ENCODE data around the gene PUM2. TPM values are rescaled to one million over a fixed set of nuclear protein-coding genes. Genes with fewer than 3 reads are reported as not detected.

Gene PUM2
- total and polyA plus RNA-seq, 2 of the 8 experiments (the other 6 are each of a cell fraction or from before 2014, with no cell fraction given), result 46.6 to 114 TPM

- TF ChIP-seq, protein P1, sequence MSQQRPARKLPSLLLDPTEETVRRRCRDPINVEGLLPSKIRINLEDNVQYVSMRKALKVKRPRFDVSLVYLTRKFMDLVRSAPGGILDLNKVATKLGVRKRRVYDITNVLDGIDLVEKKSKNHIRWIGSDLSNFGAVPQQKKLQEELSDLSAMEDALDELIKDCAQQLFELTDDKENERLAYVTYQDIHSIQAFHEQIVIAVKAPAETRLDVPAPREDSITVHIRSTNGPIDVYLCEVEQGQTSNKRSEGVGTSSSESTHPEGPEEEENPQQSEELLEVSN (IDR thresholded peaks at IDR 0.05), result peak; percentile 96
- TF ChIP-seq SP2 (IDR thresholded peaks at IDR 0.05; ENCODE audit: low read length), result no peak
- peak; percentile 97 for TF ChIP-seq MAX (IDR thresholded peaks at IDR 0.05)
- no peak for TF ChIP-seq RXRA (IDR thresholded peaks at IDR 0.05; ENCODE audit: insufficient read depth, low read depth, low read length)
- no peak; the same call in 1 of the 2 replicates for TF ChIP-seq KDM1A (IDR thresholded peaks at IDR 0.05; ENCODE audit: borderline replicate concordance, low read length)
- no peak for TF ChIP-seq EZH2 (IDR thresholded peaks at IDR 0.05; ENCODE audit: low read depth, low read length, severe bottlenecking)
- no peak for TF ChIP-seq CREB1 (IDR thresholded peaks at IDR 0.05)
- TF ChIP-seq POLR2AphosphoS5 (IDR thresholded peaks at IDR 0.05; ENCODE audit: low read depth, low read length), result peak; percentile 93
- TF ChIP-seq CHD7 (IDR thresholded peaks at IDR 0.05; ENCODE audit: insufficient replicate concordance, low read length), result no peak
- TF ChIP-seq POLR2A (IDR thresholded peaks at IDR 0.05; ENCODE audit: control extremely low read depth in 1 of 2, low read depth in 2 of 2, low read length in 2 of 2), result peak; percentile 73 to 84; a peak in 2 of 3 replicates
These were observed at the start of gene PUM2 (continued) for GRCh38 chr2:20350753-20351554.

Data from H1 (cell line).